Measurements from ENCODE around the gene ABCB8.
A peak's percentile ranks its signal among the peaks of the same experiment; 100 is the strongest.
"Not testable (repeated sequence)": the region's sequence is repeated elsewhere in the genome, so short reads cannot be mapped to it uniquely, and the experiment has no call there.

ABCB8 gene

GRCh38 chr7:151038951-151039849, 10.9 kb downstream of the ABCB8 start:
- DNase-seq = peak; percentile 70

DNA sequence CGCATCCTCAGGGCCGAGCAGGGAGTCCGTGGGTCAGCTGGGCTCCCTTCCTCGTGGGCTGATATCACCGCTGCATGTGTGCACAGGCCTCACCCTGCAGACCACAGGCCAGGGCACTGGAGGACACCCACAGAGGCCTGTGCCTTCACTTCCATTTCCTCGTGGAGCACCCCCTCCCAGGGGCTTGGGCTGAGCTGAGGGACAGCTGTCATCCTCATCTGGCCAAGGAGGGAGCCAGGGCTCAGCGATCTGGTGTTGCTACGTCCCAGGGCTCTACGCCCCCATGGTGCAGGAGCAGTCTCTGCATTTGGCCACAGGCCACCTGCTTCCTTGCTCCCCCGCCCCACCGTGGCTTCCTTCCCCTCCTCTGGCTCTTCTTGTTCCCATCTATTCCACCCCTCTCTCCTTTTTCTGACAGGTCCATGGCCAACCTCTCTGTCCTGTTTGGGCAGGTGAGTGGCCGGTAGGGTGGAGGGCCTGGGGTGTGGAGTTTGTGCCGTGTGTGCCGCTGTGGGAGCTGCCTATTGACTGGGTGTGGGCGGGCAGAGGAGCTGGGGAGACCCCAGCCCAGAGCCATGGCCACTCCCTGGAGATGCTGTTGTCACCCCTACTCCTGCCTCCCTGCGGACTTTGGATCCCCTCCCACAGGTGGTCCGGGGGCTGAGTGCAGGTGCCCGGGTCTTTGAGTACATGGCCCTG, 11.7 kb downstream of the ABCB8 start:
- DNase-seq = no peak

DNA sequence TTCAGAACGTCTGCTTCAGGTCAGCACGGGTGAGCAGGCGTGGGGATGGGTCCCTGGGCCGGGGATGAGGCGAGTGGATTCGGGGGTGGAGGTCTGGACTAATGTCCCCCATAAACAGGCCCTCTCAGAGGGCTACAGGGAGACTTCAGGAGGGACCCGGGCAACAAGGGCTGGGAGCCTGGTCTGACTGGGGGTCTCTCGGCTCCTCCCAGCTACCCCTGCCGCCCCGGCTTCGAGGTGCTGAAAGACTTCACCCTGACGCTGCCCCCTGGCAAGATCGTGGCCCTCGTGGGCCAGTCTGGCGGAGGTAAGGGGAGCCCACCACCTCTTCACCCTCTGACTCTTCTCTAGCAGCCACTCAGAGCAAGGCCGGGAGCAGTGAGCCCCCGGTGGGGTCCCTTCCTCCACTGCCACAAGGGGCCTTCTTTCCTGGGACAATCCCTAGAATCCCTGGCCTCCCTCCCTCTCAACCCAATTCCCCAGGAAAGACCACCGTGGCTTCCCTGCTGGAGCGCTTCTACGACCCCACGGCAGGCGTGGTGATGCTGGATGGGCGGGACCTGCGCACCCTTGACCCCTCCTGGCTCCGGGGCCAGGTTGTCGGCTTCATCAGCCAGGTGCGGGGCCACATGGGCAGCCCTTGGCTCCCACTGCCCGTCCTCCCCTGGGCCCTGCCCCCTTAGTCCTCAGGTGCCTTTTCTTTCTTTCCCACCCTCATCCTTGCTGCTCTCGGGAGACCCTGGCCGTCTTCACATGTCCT, 12.5 kb downstream of the ABCB8 start:
- DNase-seq = no peak

DNA sequence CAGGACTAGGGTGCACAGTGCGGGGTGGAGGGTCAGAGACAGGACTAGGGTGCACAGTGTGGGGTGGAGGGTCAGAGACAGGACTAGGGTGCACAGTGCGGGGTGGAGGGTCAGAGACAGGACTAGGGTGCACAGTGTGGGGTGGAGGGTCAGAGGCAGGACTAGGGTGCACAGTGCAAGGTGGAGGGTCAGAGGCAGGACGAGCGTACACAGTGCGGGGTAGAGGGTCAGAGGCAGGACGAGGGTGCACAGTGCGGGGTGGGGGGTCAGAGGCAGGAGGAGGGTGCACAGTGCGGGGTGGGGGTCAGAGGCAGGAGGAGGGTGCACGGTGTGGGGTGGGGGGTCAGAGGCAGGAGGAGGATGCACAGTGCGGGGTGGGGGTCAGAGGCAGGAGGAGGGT, 15.2 kb downstream of the ABCB8 start:
- DNase-seq = not testable (repeated sequence)

DNA sequence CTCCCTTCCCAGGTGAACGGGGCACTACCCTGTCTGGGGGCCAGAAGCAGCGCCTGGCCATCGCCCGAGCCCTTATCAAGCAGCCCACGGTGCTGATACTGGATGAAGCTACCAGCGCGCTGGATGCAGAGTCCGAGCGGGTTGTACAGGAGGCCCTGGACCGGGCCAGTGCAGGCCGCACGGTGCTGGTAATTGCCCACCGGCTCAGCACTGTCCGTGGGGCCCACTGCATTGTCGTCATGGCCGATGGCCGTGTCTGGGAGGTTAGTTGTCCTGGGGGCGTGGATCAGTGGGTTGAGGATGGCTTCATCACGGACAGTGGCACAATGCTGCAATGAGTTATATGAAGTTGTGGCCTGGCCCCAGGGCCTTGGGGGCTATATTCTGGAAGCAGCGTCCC, 15.7 kb downstream of the ABCB8 start:
- DNase-seq = no peak

GRCh38 chr7:151045262-151045661, 17.0 kb downstream of the ABCB8 start:
- DNase-seq = no peak

- DNase-seq = no peak
These were observed 17.7 kb downstream of the ABCB8 start for GRCh38 chr7:151045967-151046366.

- no peak for DNase-seq
These were observed 18.6 kb downstream of the ABCB8 start for GRCh38 chr7:151046603-151047573.

- no peak for DNase-seq
These were observed 19.9 kb downstream of the ABCB8 start, which contains the start of gene ASIC3 for GRCh38 chr7:151047976-151048815. Gene ASIC3 (plus strand): TSS chr7:151048531. CDS start chr7:151048886, 355 bp downstream.

DNA sequence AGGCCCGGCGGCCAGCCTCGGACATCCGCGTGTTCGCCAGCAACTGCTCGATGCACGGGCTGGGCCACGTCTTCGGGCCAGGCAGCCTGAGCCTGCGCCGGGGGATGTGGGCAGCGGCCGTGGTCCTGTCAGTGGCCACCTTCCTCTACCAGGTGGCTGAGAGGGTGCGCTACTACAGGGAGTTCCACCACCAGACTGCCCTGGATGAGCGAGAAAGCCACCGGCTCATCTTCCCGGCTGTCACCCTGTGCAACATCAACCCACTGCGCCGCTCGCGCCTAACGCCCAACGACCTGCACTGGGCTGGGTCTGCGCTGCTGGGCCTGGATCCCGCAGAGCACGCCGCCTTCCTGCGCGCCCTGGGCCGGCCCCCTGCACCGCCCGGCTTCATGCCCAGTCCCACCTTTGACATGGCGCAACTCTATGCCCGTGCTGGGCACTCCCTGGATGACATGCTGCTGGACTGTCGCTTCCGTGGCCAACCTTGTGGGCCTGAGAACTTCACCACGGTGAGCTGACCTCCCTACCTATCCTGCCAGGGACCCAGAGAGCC, 20.7 kb downstream of the ABCB8 start:
- no peak for DNase-seq

- peak; percentile 35 for DNase-seq
These were observed 22.9 kb downstream of the ABCB8 start for GRCh38 chr7:151051108-151051507.

- no peak for DNase-seq
These were observed 24.8 kb downstream of the ABCB8 start for GRCh38 chr7:151053096-151053495.

- no peak for DNase-seq
These were observed 25.5 kb downstream of the ABCB8 start for GRCh38 chr7:151053751-151054150.

DNA sequence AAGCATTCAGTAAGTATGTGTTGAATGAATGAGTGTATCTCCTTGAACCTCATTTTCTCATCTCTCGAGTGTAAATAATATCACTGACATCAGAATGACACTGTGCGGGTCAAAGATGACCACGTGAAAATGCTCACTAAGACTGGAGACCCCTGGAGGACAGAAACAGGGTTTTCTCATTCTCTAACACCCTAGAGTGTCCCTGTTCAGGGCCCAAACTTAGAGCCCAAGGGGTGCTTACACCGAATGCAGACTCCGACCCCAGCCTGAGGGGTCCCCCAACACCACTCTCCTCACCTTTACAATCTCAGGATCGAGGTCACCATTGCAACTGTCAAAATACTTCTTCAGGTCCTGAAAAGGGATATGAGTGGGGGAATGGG, 28.0 kb downstream of the ABCB8 start:
- DNase-seq = no peak

DNA sequence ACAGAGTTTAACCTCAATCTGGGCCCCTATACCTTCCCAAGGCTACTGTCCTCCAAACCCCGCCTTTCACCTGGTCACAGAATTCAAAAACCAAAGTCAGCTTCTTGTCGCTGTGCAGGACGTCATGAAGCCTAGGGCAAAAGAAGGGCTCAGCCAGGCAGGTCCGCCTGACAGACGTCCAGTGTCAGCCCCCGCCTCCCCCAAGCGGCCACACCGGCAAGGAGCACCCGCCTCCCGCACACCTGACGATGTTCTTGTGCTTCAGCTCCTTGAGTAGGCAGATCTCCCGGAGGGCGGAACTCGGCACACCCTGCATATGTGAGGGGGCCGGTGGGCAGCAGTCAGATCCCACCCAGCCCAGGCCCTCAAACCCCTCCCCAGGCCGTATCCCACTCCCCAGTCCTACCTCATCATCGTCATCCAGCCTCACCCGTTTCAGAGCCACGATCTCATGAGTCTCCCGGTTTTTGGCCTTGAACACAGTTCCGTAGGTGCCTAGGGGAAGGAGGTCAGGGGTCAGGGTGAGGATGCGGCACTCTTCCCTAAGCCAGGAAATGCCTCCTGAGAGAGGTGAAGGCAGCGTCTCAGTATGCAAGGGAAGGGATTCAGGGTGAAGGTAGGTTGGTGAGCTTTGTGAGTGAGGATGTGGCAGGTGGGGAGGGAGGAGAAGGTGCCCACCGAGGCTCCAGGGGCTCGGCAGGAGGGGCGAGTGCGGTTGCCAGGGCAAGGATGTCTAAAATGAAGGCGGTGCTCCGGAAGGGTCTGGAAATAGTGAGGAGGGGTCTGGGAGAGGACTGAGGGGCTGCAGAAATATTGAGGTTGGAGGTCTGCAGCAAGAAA, 28.6 kb downstream of the ABCB8 start:
- DNase-seq = no peak

DNA sequence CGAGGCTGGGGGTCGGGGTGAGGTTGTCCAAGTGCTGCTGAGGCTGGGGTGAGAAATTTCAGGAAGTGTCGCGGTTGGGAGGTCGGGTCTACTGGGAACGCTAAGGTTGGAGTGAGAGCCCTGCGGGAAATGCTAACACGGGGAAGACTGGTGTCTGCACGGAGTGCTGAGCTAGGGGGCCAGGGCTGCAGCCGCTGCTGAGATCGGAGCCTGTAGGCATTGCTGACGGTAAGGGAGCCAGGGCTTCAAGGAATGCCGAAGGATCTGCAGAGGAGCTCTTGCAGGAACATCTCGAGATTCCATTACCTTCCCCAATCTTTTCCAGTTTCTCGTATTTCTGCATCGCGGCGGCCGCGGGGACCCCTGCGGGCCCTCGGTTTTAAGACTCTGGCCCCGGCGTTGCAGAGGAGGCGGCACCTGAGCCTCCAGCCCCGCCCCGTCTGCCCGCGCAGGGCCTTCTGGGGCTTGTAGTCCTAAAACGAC, 29.3 kb downstream of the ABCB8 start, which contains the start of gene CDK5:
CDK5 (minus strand) TSS at position 392 of the 483 bp plus-strand sequence; CDS start at position 343, 49 bp downstream.
- no peak for DNase-seq

GRCh38 chr7:151057989-151058780, 29.9 kb downstream of the ABCB8 start:
- DNase-seq = peak; percentile 96

- no peak for DNase-seq
These were observed 30.6 kb downstream of the ABCB8 start for GRCh38 chr7:151058781-151059366.

All from activated CD8-positive, alpha-beta memory T cell treated with anti-CD3 and anti-CD28 coated beads, Interleukin-2, amount 50 U/mL, for 4 hours (primary cell).